AG09319 (cell line): ENCODE results near the gene RBL1.
"Not testable (repeated sequence)": the region's sequence is repeated elsewhere in the genome, so short reads cannot be mapped to it uniquely, and the experiment has no call there.

Experiments
- DNase-seq: peaks from one replicate; pipeline ENCODE4 v3.0.0-alpha.2; 2010; ENCODE audit warnings: low read depth; ENCODE audit errors: extremely low read depth
- TF ChIP-seq, protein P1 (sequence below): IDR thresholded peaks from 2 replicates; pipeline ENCODE4 v1.5.1; 2011; ENCODE audit warnings: low read depth, mild to moderate bottlenecking, inconsistent platforms, low read length, moderate library complexity

The RBL1 gene

DNA sequence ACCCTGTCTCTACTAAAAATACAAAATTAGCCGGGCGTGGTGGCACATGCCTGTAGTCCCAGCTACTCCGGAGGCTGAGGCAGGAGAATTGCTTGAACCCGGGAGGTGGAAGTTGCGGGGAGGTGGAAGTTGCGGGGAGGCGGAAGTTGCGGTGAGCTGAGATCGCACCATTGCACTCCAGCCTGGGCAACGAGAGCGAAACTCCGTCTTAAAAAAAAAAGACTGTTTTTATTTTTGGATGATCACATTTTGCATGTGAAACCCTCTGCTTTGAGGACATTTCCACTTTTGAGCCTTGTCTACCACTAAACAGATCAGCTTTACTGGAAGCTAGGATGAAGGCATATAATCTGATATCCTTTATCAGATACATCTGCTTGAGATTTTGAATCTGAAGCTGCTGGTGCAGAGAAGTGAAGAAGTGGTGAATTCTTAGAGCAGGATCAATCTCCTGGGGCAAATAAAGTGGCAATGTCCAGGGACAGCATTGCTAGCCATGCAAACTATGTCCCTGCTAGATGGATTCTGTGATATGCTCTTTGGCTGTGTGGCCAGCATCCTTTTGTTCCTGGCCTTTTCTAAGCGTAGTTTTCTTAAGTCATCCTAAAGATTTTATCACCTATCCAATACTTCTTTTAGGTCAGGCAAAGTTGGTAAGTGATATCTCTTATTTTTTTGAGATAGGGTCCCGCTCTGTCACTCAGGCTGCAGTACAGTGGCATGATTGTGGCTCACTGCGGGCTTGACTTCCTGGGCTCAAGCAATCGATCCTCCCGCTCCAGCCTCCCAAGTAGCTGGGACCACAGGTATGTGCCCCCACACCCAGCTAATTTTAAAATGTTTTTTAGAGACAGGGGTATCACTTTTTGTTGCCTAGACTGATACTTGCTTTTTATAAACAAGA is 23.3 kb downstream of the RBL1 start:
- TF ChIP-seq, protein P1, sequence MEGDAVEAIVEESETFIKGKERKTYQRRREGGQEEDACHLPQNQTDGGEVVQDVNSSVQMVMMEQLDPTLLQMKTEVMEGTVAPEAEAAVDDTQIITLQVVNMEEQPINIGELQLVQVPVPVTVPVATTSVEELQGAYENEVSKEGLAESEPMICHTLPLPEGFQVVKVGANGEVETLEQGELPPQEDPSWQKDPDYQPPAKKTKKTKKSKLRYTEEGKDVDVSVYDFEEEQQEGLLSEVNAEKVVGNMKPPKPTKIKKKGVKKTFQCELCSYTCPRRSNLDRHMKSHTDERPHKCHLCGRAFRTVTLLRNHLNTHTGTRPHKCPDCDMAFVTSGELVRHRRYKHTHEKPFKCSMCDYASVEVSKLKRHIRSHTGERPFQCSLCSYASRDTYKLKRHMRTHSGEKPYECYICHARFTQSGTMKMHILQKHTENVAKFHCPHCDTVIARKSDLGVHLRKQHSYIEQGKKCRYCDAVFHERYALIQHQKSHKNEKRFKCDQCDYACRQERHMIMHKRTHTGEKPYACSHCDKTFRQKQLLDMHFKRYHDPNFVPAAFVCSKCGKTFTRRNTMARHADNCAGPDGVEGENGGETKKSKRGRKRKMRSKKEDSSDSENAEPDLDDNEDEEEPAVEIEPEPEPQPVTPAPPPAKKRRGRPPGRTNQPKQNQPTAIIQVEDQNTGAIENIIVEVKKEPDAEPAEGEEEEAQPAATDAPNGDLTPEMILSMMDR, result no peak
- DNase-seq, result no peak

DNA sequence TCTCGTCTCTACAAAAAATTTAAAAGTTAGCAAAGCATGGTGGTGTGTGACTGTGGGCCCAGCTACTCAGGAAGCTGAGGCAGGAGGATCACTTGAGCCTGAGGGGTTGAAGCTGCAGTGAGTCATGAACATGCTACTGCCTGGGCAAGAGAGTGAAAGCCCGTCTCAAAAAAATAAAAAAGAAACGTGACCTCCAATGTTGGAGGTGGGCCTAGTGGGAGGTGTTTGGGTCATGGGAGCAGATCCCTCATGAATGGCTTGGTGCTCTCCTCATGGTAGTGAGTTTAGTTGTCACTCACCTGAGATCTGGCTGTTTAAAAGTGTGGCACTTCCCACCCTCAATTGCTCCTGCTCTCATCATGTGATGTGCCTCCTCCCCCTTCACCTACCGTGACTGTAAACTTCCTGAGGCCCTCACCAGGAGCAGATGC is 24.3 kb downstream of the RBL1 start:
- no peak for DNase-seq
- TF ChIP-seq, protein P1, result no peak

DNA sequence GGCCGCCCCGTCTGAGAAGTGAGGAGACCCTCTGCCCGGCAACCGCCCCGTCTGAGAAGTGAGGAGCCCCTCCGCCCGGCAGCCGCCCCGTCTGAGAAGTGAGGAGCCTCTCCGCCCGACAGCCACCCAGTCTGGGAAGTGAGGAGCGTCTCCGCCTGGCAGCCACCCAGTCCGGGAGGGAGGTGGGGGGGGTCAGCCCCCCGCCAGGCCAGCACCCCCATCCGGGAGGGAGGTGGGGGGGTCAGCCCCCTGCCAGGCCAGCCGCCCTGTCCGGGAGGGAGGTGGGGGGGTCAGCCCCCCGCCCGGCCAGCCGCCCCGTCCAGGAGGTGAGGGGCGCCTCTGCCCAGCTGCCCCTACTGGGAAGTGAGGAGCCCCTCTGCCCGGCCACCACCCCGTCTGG is 26.2 kb downstream of the RBL1 start:
- DNase-seq, result not testable (repeated sequence)

DNA sequence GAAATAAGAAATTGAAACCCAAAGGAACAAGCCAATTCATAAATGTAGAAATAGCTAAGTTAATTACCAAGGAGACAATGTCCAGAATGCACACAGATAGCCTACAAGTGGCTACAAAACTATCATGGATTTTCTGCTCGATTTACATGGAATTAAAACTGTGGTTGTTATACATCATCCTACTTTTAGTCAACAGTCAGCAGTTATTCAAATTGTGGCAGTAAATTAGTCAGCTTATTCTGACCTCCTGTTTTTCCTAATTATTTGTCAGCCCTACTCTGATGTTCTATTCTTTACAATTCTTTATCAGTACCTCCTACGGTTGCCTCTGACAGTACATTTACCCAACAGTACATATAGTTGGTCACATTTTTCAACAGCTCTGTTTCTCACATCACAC is 29.6 kb downstream of the RBL1 start:
- TF ChIP-seq, protein P1, result no peak
- DNase-seq, result no peak

DNA sequence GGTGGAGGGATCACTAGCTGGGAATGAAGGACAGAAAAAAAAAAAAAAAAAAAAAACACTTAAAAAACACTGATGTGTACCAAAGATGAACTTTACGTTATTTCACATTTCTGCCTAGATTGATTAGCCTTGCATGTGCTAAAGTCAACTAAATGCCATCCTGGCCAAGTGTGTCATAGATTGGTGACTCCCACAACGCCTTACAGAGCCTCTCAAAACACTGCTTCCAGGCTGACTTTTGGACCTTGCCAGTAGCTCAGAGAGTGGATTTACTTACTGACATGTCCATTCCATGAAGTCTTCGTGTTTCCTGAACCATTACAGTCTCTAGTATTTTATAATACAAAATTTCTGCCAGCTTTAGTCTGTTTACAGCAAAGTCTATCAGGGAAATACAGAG is 40.5 kb downstream of the RBL1 start:
- no peak for DNase-seq

DNA sequence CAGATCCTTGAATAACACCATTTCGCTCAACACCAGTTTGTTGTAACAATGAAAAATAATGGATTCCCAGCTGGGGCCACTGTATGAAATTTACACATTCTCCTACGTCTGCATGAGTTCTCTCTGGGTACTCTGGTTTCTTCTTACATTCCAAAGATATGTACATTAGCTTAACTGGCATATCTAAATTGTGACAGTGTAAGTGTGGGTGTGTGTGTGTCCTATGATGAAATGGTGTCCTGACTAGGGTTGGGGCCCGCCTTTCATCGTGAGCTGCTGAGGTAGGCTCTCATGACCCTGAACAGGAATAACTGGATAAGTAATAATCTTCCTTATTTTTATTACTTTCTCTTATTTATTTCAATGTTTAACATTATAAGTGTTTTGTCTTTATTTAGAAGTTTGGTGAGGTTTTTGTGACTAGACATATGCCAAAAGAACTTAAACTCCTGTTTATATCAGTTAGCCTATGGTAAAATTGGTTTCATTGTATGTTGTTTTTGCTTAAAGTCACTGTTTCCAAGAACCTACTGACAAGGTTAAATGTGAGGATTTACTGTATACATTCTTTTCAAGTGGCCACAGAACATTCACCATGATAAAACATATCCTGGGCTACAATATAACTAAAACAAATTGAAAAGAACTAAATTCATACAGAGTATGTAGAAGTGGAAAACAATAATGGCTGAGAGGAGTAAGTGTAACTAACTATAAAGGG is 42.4 kb downstream of the RBL1 start:
- TF ChIP-seq, protein P1, result no peak
- DNase-seq, result no peak

More for the DNA sequence above, 40.5 kb downstream of the RBL1 start:
- TF ChIP-seq, protein P1, result no peak

DNA sequence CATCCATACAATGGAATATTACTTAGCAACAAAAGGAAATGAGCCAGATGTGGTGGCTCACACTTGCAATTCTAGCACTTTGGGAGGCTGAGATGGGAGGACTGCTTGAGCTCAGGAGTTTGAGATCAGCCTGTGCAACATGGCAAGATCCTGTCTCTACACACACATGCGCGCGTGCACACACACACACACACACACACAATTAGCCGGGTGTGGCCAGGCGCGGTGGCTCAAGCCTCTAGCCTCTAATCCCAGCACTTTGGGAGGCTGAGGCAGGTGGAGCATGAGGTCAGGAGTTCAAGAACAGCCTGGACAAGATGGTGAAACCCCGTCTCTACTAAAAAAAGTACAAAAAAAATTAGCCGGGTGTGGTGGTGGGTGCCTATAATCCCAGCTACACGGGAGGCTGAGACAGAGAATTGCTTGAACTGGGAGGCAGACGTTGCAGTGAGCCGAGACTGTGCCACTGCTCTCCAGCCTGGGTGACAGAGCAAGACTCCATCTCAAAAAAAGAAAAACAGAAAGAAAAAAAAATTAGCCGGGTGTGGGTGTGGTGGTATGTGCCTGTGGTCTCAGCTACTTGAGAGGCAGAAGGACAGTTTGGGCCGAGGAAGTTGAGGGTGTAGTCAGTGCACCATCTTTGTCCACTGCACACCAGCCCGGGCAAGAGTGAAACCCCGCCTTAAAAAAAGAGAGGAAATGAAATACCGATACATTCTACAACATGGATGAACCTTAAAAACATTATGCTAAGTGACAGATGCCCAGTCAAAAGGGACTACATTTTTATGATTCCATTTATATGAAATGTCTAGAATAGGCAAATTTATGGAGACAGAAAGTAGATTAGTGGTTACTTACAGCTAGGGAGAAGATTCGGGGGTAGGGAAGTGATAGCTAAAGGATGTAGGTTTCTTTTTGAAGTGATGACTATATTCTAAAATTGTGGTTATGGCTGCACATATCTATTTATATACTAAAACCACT is 52.5 kb downstream of the RBL1 start:
- DNase-seq, result no peak
- TF ChIP-seq, protein P1, result no peak

DNA sequence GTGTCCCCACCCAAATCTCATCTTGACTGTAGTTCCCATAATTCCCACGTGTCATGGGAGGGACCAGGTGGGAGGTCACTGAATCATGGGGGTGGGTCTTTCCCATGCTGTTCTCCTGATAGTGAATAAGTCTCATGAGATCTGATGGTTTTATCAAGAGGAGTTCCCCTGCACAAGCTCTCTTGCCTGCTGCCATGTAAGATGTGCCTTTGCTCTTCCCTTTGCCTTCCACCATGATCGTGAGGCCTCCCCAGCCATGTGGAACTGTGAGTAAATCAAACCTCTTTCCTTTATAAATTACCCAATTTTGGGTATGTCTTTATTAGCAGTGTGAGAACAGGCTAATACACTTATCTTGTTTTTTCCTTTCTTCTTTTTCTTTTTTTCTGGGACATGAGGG is 56.4 kb downstream of the RBL1 start:
- DNase-seq, result not testable (repeated sequence)
